Measurements from ENCODE around the gene SNHG17. TPM values are rescaled to one million over a fixed set of nuclear protein-coding genes. Genes with fewer than 3 reads are reported as not detected.

The SNHG17 gene
- polyA plus RNA-seq, 2 of the 4 experiments (the other 2 are of a cell fraction): 125 to 154 TPM

DNA sequence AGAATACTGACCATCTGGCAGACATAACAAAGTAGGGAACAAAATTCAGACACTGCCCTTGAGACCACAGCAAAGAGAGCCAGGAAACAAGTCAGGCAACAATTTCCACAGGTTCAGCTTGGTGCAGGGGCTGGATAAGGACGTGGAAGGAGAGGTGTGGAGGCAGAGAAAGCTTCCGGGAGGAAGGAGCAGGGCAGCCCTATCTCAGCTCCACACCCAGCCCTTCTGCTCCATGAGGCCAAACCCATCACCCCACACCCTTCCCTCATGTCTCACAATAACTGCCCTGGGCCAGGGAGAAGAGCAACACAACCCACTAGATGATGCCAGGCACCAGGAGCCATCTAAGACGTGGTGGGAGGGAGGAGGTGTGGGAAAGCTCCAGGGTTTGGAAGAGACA lies 5.8 kb downstream of the SNHG17 start (continued):
- TF ChIP-seq, protein P1, sequence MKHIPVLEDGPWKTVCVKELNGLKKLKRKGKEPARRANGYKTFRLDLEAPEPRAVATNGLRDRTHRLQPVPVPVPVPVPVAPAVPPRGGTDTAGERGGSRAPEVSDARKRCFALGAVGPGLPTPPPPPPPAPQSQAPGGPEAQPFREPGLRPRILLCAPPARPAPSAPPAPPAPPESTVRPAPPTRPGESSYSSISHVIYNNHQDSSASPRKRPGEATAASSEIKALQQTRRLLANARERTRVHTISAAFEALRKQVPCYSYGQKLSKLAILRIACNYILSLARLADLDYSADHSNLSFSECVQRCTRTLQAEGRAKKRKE (CRISPR knock-in tag; IDR thresholded peaks at IDR 0.05; ENCODE audit: low read depth): no peak

DNA sequence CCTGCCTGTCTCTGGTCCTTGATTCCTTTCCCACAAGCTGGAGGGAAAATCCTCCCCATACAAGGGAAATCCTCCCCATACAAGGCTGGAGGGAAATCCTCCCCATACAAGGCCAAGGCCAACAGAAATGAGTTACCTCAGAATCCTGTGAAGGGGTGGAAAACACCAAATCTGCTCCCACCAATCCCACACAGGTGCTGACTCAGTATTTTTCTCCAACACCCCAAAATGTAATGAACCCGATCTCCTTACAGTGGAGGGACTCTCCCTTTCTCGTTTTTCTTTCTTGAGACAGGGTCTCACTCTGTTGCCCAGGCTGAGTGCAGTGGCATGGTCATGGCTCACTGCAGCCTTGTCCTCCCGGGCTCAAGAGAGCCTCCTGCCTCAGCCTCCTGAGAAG lies 6.3 kb downstream of the SNHG17 start:
- ChIA-PET CTCF (interaction anchor here (0.6 to 7.7 kb wide), 5 partner anchors 9 to 20 kb away, joined by 4 to 142 read pairs (median 7); no protein-coding TSS in a partner anchor), POLR2A (interaction anchor here (1.6 kb wide), 1 partner anchor 17 kb away, joined by 5 read pairs; no protein-coding TSS in a partner anchor)
- Histone ChIP-seq H3K4me1 (peaks cover 44% of the 10 kb centered on the region), H3K9me3 (no peaks in the 10 kb centered on the region), H3K4me3 (no peak overlapping the region), H3K4me2 (no peak overlapping the region), H3K27ac (no peak overlapping the region)
- no peak for TF ChIP-seq NR3C1 (IDR thresholded peaks at IDR 0.05)
- peak; percentile 83 for TF ChIP-seq MAFK (IDR thresholded peaks at IDR 0.05; ENCODE audit: partially characterized antibody)
- TF ChIP-seq, protein P2, sequence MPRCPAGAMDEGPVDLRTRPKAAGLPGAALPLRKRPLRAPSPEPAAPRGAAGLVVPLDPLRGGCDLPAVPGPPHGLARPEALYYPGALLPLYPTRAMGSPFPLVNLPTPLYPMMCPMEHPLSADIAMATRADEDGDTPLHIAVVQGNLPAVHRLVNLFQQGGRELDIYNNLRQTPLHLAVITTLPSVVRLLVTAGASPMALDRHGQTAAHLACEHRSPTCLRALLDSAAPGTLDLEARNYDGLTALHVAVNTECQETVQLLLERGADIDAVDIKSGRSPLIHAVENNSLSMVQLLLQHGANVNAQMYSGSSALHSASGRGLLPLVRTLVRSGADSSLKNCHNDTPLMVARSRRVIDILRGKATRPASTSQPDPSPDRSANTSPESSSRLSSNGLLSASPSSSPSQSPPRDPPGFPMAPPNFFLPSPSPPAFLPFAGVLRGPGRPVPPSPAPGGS (IDR thresholded peaks at IDR 0.05): no peak
- WGBS (ENCODE audit: missing lambda C conversion rate): 87% methylated on average over 3 of the region's 3 CpGs
- DNase-seq (ENCODE audit: low read depth in 1 of 2, low spot score in 1 of 2) (no peak), FAIRE-seq (no peak), ATAC-seq (no peak)

DNA sequence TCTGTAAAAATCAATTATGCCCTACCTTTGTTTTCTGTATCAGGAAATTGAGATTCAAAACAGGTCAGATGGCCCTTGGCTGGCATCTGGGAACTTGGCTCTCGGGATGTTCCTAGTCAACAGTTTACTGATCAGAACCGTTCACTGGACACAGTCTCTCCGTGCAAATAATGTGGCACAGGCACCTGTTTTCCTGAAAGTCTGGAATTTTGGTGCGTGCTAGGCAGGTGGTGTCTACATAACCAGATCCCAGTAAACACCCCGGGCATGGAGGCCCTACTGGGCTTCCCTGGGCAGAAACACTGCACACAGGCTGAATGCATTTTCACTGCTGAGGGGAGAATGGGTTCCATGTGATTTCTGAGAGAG lies 7.5 kb downstream of the SNHG17 start:
- FAIRE-seq: no peak
- POLR2A ChIA-PET: interaction anchor here (2.1 kb wide), 1 partner anchor 7 kb away, joined by 24 read pairs; the partner anchor contains the start of gene SNHG17

More for the DNA sequence above, 7.5 kb downstream of the SNHG17 start:
- whole genome bisulfite sequencing (ENCODE audit: missing lambda C conversion rate): 93% methylated on average over 5 of the region's 5 CpGs
- TF ChIP-seq TFCP2L1 (CRISPR knock-in tag; IDR thresholded peaks at IDR 0.05): no peak
- no peak for TF ChIP-seq FOXS1 (CRISPR knock-in tag; IDR thresholded peaks at IDR 0.05)
- no peak for TF ChIP-seq NR3C1 (IDR thresholded peaks at IDR 0.05)
- no peak for TF ChIP-seq RAD21 (conservative IDR thresholded peaks at IDR 0.05 in 1 of 2, IDR thresholded peaks at IDR 0.05 in 1 of 2)
- no peak for TF ChIP-seq FOSL2 (IDR thresholded peaks at IDR 0.05)
- no peak for TF ChIP-seq FOSL2 (CRISPR knock-in tag; IDR thresholded peaks at IDR 0.05)
- TF ChIP-seq, protein P3, sequence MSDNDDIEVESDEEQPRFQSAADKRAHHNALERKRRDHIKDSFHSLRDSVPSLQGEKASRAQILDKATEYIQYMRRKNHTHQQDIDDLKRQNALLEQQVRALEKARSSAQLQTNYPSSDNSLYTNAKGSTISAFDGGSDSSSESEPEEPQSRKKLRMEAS (IDR thresholded peaks at IDR 0.05): no peak
- no peak for TF ChIP-seq SREBF2 (IDR thresholded peaks at IDR 0.05)
- no peak for TF ChIP-seq EP300 (IDR thresholded peaks at IDR 0.05)
- TF ChIP-seq RCOR1 (IDR thresholded peaks at IDR 0.05; ENCODE audit: low read depth, low read length): no peak
- TF ChIP-seq, protein P2 (IDR thresholded peaks at IDR 0.05): no peak
- TF ChIP-seq PHF8 (IDR thresholded peaks at IDR 0.05; ENCODE audit: borderline replicate concordance, low read depth): no peak
- TF ChIP-seq HEYL (CRISPR knock-in tag; IDR thresholded peaks at IDR 0.05): no peak
- TF ChIP-seq, protein P4, sequence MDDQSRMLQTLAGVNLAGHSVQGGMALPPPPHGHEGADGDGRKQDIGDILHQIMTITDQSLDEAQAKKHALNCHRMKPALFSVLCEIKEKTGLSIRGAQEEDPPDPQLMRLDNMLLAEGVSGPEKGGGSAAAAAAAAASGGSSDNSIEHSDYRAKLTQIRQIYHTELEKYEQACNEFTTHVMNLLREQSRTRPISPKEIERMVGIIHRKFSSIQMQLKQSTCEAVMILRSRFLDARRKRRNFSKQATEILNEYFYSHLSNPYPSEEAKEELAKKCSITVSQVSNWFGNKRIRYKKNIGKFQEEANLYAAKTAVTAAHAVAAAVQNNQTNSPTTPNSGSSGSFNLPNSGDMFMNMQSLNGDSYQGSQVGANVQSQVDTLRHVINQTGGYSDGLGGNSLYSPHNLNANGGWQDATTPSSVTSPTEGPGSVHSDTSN (IDR thresholded peaks at IDR 0.05): no peak
- no peak for TF ChIP-seq ZNF302 (CRISPR knock-in tag; IDR thresholded peaks at IDR 0.05)
- TF ChIP-seq, protein P1 (CRISPR knock-in tag; IDR thresholded peaks at IDR 0.05; ENCODE audit: low read depth): no peak
- DNase-seq (ENCODE audit: low read depth in 1 of 2, low spot score in 1 of 2) (no peak), ATAC-seq (no peak)
- Histone ChIP-seq H3K4me1 (peaks cover 34% of the 10 kb centered on the region), H3K9me3 (no peaks in the 10 kb centered on the region), H3K4me2 (peak overlapping the region; percentile 15; the same call in 2 of the 3 replicates), H3K4me3 (no peak overlapping the region), H3K27ac (no peak overlapping the region)
- CTCF ChIA-PET: interaction anchor here (1.5 to 1.8 kb wide), 2 partner anchors 19 to 45 kb away, joined by 4 read pairs; partner anchors contain the start of gene RALGAPB

Data from A549 (cell line).